Subcutaneous adipose tissue (tissue), 4 donors: ENCODE measurements around the gene TBX21. TPM values are rescaled to one million over a fixed set of nuclear protein-coding genes. Genes with fewer than 3 reads are reported as not detected.

Source experiments
- total RNA-seq, 4 donors: library from RNA; depleted of rRNA; stranded (reverse); fragments of >200 nt; gene quantifications; one replicate each; pipeline ENCODE4 v1.1.0, GENCODE V29; 2016
- TF ChIP-seq, protein P1 (sequence below): fragments of 450-650 bp; IDR thresholded peaks from one replicate; pipeline ENCODE4 v1.5.1; 2016; ENCODE audit warnings: low read depth, mild to moderate bottlenecking, control low read depth, antibody characterized with exemption, moderate library complexity

TBX21 gene
- total RNA-seq, 4 donors from 2014 or later, result 0.66 to 4.6 (median 2.8) TPM

- TF ChIP-seq, protein P1, sequence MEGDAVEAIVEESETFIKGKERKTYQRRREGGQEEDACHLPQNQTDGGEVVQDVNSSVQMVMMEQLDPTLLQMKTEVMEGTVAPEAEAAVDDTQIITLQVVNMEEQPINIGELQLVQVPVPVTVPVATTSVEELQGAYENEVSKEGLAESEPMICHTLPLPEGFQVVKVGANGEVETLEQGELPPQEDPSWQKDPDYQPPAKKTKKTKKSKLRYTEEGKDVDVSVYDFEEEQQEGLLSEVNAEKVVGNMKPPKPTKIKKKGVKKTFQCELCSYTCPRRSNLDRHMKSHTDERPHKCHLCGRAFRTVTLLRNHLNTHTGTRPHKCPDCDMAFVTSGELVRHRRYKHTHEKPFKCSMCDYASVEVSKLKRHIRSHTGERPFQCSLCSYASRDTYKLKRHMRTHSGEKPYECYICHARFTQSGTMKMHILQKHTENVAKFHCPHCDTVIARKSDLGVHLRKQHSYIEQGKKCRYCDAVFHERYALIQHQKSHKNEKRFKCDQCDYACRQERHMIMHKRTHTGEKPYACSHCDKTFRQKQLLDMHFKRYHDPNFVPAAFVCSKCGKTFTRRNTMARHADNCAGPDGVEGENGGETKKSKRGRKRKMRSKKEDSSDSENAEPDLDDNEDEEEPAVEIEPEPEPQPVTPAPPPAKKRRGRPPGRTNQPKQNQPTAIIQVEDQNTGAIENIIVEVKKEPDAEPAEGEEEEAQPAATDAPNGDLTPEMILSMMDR, result no peak
These were observed 20.6 kb upstream of the TBX21 start for GRCh38 chr17:47712330-47713023.

GRCh38 chr17:47713980-47714700, 18.9 kb upstream of the TBX21 start:
- TF ChIP-seq, protein P1, result no peak

GRCh38 chr17:47714773-47715396, 18.2 kb upstream of the TBX21 start:
- TF ChIP-seq, protein P1, result no peak

GRCh38 chr17:47715669-47716325, 17.2 kb upstream of the TBX21 start:
- TF ChIP-seq, protein P1, result no peak

- TF ChIP-seq, protein P1, result no peak
These were observed 16.7 kb upstream of the TBX21 start for GRCh38 chr17:47716375-47716774.

DNA sequence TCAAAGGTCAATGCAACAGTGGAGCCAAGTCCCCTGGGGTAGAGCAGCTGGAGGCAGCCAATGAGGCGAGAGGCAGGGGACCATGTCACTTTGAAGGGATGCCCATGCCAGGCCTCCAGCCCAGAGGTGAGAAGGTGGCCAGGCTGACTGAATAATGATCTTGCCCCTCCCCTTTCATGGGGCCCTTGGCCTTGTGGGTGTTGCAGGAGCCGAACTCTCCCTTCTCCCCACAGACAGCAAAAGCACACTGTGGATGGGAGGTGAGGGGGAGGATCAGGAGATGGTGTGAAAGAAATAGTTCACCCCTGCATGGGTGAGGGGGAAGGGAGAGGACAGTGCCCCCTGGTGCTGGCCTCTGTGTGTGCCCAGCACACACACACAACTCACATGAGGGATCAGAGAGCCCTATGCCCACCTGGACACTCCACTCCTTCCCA, 15.8 kb upstream of the TBX21 start:
- TF ChIP-seq, protein P1, result no peak
